HG02885 (cell line): ENCODE results near the gene WASF1.

Experiments used
- ATAC-seq: cut with Tn5 transposase; IDR thresholded peaks from one replicate; pipeline ENCODE4 v1.9.1; 2021; ENCODE audit warnings: mild to moderate bottlenecking; ENCODE audit not compliant: unreplicated experiment, poor library complexity

WASF1 gene

GRCh38 chr6:110179406-110180227 is at the start of gene WASF1:
Gene WASF1, minus strand, starts transcription at chr6:110179670. Its CDS starts 52,069 bp downstream, at chr6:110127601.
- ATAC-seq, result peak; percentile 86

- no peak for ATAC-seq
These were observed 46.8 kb upstream of the WASF1 start for GRCh38 chr6:110226261-110226660.

- no peak for ATAC-seq
These were observed 42.3 kb upstream of the WASF1 start for GRCh38 chr6:110221738-110222137.

GRCh38 chr6:110217266-110217665 is 37.8 kb upstream of the WASF1 start:
- ATAC-seq, result no peak

- ATAC-seq, result no peak
These were observed 36.7 kb upstream of the WASF1 start for GRCh38 chr6:110216140-110216539.

- no peak for ATAC-seq
These were observed 34.9 kb upstream of the WASF1 start for GRCh38 chr6:110214338-110214737.

- ATAC-seq, result no peak
These were observed 32.3 kb upstream of the WASF1 start for GRCh38 chr6:110211753-110212152.

- ATAC-seq, result no peak
These were observed 28.2 kb upstream of the WASF1 start for GRCh38 chr6:110207652-110208051.

- no peak for ATAC-seq
These were observed 21.8 kb upstream of the WASF1 start for GRCh38 chr6:110201151-110201884.

DNA sequence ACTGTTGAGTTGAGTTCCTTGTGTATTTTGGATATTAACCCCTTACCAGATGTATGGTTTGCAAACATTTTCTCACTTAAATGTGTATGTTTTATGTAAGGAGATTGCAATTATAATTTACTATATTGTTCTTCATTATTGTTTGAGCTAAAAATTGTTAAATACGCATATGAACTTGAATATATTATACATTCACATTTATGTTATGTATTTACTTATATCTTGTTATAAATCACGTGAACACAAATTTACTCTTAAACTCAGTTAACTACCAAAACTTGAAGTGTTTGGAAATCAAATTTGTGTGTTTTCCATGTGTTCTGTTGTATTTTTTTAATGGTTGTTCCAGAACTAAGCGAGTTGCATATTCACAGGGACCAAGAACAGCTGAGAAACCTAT is 19.1 kb upstream of the WASF1 start:
- no peak for ATAC-seq

GRCh38 chr6:110196874-110197273 is 17.4 kb upstream of the WASF1 start:
- ATAC-seq, result no peak

DNA sequence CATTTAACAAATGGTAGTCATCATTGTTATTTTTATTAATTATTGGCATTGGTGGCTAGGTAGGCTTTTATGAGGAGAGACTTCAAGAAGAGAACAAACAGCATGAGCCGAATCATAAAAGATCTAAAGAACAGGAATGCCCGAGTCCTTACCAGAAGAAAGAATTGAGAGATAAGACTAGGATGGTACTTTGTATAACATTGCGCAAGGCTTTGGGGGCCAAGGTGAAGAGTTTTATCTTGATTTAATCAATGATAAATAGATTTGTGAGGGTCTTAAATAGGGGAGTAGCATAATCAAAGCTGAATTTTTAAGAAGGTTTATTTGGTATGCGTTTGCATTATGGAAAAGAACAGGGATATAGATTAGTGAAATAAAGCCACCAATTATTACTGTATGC is 16.2 kb upstream of the WASF1 start:
- no peak for ATAC-seq

GRCh38 chr6:110191477-110191876 is 12.0 kb upstream of the WASF1 start:
- ATAC-seq, result no peak

DNA sequence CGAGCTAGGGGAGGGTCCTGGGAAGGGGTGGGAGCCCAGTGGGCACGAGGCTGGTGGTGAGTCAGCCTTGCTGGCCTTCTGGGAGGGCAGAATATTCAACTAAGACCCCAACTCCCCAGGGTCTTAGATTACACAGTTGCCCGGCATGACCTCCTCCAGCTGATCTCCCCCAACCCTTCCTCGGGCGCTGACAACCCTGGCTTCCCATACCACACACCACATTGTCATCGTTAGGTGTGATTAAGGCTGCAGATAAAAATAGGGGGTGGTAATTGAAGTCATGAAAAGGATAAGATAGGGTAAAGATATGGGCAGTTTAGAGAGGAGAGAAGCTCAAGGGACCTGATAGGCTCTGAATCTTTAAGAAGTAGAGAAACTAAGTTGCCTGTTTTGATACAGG is 11.3 kb upstream of the WASF1 start:
- no peak for ATAC-seq

DNA sequence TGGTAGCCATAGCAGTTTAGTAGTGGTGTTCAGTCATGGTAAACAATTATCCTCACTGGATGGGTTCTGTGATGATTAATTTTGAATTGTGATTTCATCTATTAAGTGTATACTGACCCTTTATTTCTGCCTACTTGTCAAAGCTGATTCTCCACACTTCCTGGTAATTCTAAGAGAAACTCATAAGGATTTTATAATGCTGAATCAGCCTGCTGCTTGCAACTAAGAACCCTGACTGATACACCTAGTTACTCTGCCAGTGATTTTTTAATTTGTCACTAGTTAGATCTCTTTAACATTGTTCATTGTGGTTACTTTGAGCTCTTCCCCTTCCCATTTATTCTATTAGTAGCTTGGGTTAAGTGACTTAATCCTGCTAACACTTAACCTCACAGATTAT is 9.3 kb upstream of the WASF1 start:
- ATAC-seq, result no peak

DNA sequence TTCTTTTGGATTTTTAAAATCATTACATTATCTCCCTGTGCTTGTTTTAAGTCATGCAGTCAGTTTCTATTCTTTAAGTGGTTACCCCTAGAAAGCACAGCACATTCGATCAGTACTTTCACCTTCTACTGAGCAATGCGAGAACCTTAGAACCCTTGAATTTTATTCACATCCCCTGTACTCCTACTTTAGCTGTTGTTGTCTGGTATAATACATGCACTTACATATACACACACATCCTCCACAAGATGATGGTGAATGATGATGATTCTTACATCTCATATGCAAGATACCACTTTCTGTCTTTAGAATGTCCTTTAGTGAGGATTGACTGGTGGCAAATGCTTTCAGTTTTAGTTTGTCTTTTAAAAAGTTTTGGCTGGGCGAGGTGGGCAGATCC is 6.4 kb upstream of the WASF1 start:
- ATAC-seq, result peak; percentile 74

GRCh38 chr6:110183292-110183885 is 3.9 kb upstream of the WASF1 start:
- no peak for ATAC-seq

GRCh38 chr6:110181131-110182030 is 1.9 kb upstream of the WASF1 start:
- no peak for ATAC-seq

GRCh38 chr6:110180228-110181008 is 948 bp upstream of the WASF1 start, which contains the start of gene CDC40:
Gene CDC40, plus strand, starts transcription at chr6:110180427. Its CDS starts 18 bp downstream, at chr6:110180445.
- ATAC-seq, result peak; percentile 50
